ENCODE measurements around the gene CCDC7. TPM values are rescaled to one million over a fixed set of nuclear protein-coding genes. Genes with fewer than 3 reads are reported as not detected.

CCDC7 gene
- total RNA-seq, 1 donor from 2014 or later = 9.0 TPM

- TF ChIP-seq, protein P1, sequence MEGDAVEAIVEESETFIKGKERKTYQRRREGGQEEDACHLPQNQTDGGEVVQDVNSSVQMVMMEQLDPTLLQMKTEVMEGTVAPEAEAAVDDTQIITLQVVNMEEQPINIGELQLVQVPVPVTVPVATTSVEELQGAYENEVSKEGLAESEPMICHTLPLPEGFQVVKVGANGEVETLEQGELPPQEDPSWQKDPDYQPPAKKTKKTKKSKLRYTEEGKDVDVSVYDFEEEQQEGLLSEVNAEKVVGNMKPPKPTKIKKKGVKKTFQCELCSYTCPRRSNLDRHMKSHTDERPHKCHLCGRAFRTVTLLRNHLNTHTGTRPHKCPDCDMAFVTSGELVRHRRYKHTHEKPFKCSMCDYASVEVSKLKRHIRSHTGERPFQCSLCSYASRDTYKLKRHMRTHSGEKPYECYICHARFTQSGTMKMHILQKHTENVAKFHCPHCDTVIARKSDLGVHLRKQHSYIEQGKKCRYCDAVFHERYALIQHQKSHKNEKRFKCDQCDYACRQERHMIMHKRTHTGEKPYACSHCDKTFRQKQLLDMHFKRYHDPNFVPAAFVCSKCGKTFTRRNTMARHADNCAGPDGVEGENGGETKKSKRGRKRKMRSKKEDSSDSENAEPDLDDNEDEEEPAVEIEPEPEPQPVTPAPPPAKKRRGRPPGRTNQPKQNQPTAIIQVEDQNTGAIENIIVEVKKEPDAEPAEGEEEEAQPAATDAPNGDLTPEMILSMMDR (conservative IDR thresholded peaks at IDR 0.05) = no peak
- no peaks in the 10 kb centered on the region for H3K27me3 Mint-ChIP-seq
- H3K9me3 Mint-ChIP-seq = peaks cover 3% of the 10 kb centered on the region
Measured at GRCh38 chr10:32846974-32847373, 401.0 kb downstream of the CCDC7 start.

DNA sequence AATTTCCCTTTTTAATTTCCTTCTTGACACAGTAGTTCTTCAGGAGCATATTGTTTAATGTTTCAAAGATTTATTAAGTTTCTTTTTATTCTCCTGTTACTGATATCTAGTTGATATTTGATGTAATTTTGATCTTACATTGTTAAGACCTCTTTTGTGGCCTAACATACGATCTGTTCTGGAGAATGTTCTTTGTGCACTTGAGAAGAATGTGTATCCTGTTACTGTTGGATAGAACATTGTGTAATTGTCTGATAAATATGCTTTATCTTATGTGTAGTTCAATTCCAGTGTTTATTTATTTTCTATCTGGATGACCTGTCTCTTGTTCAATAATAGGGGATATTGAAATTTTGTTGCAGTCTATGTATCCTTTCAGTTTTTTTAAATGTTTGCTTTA is 405.4 kb downstream of the CCDC7 start:
- no peak overlapping the region for H3K4me3 Mint-ChIP-seq
- DNase-seq (ENCODE audit: extremely low spot score, unreplicated experiment) = no peak

More at GRCh38 chr10:32846974-32847373, 401.0 kb downstream of the CCDC7 start:
- Mint-ChIP-seq H3K4me1 (ENCODE audit: unreplicated experiment) (no peaks in the 10 kb centered on the region), H3K36me3 (no peaks in the 10 kb centered on the region), H3K27ac (no peak overlapping the region), H3K4me3 (no peak overlapping the region)
- DNase-seq (ENCODE audit: extremely low spot score, unreplicated experiment) = no peak

DNA sequence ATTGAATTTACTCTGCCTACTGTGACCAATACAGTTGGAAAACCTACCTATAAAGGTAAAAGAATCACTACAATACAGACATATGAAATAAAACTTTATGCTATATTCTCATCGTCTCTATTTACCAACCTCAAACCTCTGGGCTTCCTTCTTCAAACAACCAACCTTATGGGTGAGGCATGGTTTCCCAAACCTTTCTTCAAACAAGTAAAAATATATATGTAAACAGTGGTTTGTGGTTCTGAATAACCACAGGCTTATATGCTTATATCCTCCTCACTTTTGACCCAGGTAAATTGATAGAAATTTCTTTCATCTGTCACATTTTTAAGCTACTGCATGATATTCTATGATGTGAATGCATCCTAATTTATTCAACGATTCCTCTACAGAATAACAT is 408.5 kb downstream of the CCDC7 start:
- Mint-ChIP-seq H3K27me3 (no peaks in the 10 kb centered on the region), H3K36me3 (no peaks in the 10 kb centered on the region), H3K4me1 (ENCODE audit: unreplicated experiment) (no peaks in the 10 kb centered on the region), H3K27ac (no peak overlapping the region), H3K9me3 (no peaks in the 10 kb centered on the region), H3K4me3 (no peak overlapping the region)
- TF ChIP-seq, protein P1 (conservative IDR thresholded peaks at IDR 0.05) = no peak
- no peak for DNase-seq (ENCODE audit: extremely low spot score, unreplicated experiment)

More for the DNA sequence above, 405.4 kb downstream of the CCDC7 start:
- Mint-ChIP-seq H3K9me3 (no peaks in the 10 kb centered on the region), H3K27ac (no peak overlapping the region), H3K4me1 (ENCODE audit: unreplicated experiment) (no peaks in the 10 kb centered on the region), H3K36me3 (no peaks in the 10 kb centered on the region), H3K27me3 (no peaks in the 10 kb centered on the region)
- TF ChIP-seq, protein P1 (conservative IDR thresholded peaks at IDR 0.05) = no peak

GRCh38 chr10:32865170-32865569 is 419.2 kb downstream of the CCDC7 start:
- TF ChIP-seq, protein P1 (conservative IDR thresholded peaks at IDR 0.05) = no peak
- no peaks in the 10 kb centered on the region for H3K36me3 Mint-ChIP-seq
- DNase-seq (ENCODE audit: extremely low spot score, unreplicated experiment) = no peak
- no peaks in the 10 kb centered on the region for H3K27me3 Mint-ChIP-seq
- H3K4me1 Mint-ChIP-seq (ENCODE audit: unreplicated experiment) = no peaks in the 10 kb centered on the region
- no peak overlapping the region for H3K4me3 Mint-ChIP-seq
- no peaks in the 10 kb centered on the region for H3K9me3 Mint-ChIP-seq
- H3K27ac Mint-ChIP-seq = no peak overlapping the region

DNA sequence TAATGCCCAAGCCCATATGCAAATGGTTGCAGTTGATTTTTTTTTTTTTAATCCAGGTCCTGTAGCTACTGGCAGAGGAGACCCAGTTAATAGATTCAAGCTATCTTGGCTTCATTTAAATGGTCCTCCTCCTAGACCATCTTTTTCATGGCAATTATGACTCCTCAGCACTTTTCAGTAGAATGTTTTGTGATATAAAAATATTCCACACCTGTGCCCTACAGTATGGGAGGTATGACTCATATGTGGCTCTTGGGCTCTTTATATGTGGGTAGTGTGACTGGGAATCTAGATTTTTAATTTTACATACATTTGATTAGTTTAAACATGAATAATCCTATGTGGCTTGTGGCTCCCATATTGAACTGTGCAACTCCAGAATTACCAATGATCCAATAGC is 432.0 kb downstream of the CCDC7 start:
- TF ChIP-seq, protein P1 (conservative IDR thresholded peaks at IDR 0.05) = no peak
- DNase-seq (ENCODE audit: extremely low spot score, unreplicated experiment) = no peak
- Mint-ChIP-seq H3K27ac (no peak overlapping the region), H3K27me3 (no peaks in the 10 kb centered on the region), H3K36me3 (no peaks in the 10 kb centered on the region), H3K4me3 (no peak overlapping the region), H3K4me1 (ENCODE audit: unreplicated experiment) (peaks cover 4% of the 10 kb centered on the region), H3K9me3 (peaks cover 6% of the 10 kb centered on the region)

DNA sequence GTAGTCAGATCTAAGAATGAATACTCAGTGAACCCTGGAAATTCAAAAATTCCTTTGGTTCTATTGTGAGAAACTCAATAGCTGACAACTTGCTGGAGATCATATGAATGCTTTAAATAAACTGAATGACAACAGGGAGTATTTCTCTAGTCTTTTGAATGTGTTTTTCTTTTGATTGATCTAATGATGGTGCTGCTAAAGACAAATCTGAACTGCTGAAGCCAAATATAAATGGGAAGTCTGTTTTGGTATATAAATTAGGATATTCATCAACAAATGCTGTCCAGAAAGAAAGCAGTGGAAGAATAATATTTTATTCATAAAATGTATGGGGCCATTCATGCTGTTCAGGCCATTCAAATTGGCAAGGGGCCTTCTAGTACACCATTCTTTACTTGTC is 432.7 kb downstream of the CCDC7 start:
- Mint-ChIP-seq H3K4me1 (ENCODE audit: unreplicated experiment) (peaks cover 4% of the 10 kb centered on the region), H3K27ac (no peak overlapping the region), H3K9me3 (peaks cover 6% of the 10 kb centered on the region), H3K36me3 (no peaks in the 10 kb centered on the region), H3K4me3 (no peak overlapping the region), H3K27me3 (no peaks in the 10 kb centered on the region)
- DNase-seq (ENCODE audit: extremely low spot score, unreplicated experiment) = no peak
- TF ChIP-seq, protein P1 (conservative IDR thresholded peaks at IDR 0.05) = no peak
